ENCODE data around the gene P2RY10. TPM values are rescaled to one million over a fixed set of nuclear protein-coding genes. Genes with fewer than 3 reads are reported as not detected.

Gene P2RY10, protein sequence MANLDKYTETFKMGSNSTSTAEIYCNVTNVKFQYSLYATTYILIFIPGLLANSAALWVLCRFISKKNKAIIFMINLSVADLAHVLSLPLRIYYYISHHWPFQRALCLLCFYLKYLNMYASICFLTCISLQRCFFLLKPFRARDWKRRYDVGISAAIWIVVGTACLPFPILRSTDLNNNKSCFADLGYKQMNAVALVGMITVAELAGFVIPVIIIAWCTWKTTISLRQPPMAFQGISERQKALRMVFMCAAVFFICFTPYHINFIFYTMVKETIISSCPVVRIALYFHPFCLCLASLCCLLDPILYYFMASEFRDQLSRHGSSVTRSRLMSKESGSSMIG
- not detected in 2 replicates for total RNA-seq

DNA sequence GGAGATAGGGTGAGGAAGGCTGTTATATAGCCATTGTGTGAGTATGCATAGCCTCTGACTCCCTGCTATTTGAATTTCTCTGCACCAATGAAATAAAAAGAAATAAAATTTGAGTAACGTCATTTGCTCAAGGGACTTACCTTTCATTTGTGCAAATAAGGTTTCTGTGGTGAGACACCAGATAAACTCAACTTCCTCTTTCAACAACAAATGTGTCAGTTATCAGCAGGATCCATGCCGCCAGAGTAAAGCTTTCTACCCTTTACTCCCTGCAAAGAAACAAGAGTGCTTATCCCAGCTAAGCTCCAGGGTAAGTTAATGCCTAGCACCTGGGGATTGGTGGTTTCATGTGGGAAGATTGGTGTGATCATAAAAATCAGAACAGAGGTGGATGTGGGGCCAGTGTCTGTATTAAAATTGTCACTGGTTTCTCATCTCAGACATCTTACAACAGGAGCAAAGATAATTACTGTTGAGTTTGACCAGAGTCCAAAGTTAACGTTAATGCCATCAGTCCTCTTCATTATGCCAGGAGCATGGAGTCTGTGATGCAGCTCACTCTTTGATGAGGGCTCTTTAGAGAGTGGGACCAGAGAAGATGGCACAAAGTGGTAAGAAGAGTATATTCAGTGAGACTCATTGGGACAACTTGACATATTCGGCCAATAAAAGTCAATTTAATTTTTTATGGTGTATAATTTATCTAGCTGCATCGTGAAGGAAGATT lies at the start of gene P2RY10:
Gene P2RY10, plus strand, starts transcription at position 206 of the 727 bp plus-strand sequence. CDS start 15,130 bp downstream, outside the sequence.

Other genes with a start within 250 kb of the P2RY10 start
- 0.12 and 0.22 TPM in 2 replicates for gene LPAR4, start 197.7 kb upstream of the P2RY10 start, total RNA-seq
- gene GPR174, start 199.3 kb downstream of the P2RY10 start, total RNA-seq, result not detected in 2 replicates